ENCODE data around the gene ANTKMT. TPM values are rescaled to one million over a fixed set of nuclear protein-coding genes. Genes with fewer than 3 reads are reported as not detected.

The ANTKMT gene
- total RNA-seq, 4 donors from 2014 or later = 43.7 to 98.7 (median 78.6) TPM

DNA sequence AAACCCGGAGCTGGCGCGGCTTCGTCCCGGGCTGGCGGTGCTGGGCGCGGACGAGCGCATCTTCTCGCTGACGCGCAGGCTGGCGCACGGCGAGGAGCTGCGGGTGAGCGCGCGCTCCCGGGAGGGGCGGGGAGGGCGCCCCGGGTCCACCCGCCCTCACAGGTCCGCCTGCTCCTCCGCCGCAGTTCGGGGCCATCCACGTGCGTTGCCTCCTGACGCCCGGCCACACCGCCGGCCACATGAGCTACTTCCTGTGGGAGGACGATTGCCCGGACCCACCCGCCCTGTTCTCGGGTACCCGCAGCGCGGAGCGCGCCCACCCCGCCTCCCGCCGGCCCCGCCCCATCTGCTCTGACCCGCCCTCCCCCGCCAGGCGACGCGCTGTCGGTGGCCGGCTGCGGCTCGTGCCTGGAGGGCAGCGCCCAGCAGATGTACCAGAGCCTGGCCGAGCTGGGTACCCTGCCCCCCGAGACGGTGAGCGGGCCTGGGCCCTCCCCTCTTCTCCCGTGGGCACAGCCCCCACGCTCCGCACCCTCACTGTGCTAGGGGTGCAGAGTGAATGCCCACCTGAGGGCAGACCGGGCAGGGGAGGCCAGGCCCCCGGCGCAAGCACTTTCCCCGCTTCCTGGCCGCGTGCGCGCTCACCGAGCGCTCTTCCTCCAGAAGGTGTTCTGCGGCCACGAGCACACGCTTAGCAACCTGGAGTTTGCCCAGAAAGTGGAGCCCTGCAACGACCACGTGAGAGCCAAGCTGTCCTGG lies 7.4 kb downstream of the ANTKMT start:
- H3K27ac ChIP-seq = peak overlapping the region in 3 of 4 donors; percentile 60 to 71 (median 68)
- peaks cover 0 to 31% (median 23%) of the 10 kb centered on the region in 4 donors for H3K4me1 ChIP-seq
- WGBS, 2 donors = 0 to 1% methylated on average over 4 to 29 of the region's 80 CpGs
- H3K27me3 ChIP-seq = peaks cover 0 to 14% of the 10 kb centered on the region in 2 donors
- DNase-seq (ENCODE audit: low spot score in 2 of 2) = no peak
- peaks cover 0 to 37% (median 0%) of the 10 kb centered on the region in 3 donors for H3K36me3 ChIP-seq
- H3K4me3 ChIP-seq = peak overlapping the region; percentile 37 to 68 (median 54)
- TF ChIP-seq, protein P1, sequence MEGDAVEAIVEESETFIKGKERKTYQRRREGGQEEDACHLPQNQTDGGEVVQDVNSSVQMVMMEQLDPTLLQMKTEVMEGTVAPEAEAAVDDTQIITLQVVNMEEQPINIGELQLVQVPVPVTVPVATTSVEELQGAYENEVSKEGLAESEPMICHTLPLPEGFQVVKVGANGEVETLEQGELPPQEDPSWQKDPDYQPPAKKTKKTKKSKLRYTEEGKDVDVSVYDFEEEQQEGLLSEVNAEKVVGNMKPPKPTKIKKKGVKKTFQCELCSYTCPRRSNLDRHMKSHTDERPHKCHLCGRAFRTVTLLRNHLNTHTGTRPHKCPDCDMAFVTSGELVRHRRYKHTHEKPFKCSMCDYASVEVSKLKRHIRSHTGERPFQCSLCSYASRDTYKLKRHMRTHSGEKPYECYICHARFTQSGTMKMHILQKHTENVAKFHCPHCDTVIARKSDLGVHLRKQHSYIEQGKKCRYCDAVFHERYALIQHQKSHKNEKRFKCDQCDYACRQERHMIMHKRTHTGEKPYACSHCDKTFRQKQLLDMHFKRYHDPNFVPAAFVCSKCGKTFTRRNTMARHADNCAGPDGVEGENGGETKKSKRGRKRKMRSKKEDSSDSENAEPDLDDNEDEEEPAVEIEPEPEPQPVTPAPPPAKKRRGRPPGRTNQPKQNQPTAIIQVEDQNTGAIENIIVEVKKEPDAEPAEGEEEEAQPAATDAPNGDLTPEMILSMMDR (IDR thresholded peaks at IDR 0.05) = no peak
- TF ChIP-seq EP300 (IDR thresholded peaks at IDR 0.05) = peak in 1 of 2 donors; percentile 27
- TF ChIP-seq POLR2A (IDR thresholded peaks at IDR 0.05) = no peak
- no peaks in the 10 kb centered on the region for H3K9me3 ChIP-seq

DNA sequence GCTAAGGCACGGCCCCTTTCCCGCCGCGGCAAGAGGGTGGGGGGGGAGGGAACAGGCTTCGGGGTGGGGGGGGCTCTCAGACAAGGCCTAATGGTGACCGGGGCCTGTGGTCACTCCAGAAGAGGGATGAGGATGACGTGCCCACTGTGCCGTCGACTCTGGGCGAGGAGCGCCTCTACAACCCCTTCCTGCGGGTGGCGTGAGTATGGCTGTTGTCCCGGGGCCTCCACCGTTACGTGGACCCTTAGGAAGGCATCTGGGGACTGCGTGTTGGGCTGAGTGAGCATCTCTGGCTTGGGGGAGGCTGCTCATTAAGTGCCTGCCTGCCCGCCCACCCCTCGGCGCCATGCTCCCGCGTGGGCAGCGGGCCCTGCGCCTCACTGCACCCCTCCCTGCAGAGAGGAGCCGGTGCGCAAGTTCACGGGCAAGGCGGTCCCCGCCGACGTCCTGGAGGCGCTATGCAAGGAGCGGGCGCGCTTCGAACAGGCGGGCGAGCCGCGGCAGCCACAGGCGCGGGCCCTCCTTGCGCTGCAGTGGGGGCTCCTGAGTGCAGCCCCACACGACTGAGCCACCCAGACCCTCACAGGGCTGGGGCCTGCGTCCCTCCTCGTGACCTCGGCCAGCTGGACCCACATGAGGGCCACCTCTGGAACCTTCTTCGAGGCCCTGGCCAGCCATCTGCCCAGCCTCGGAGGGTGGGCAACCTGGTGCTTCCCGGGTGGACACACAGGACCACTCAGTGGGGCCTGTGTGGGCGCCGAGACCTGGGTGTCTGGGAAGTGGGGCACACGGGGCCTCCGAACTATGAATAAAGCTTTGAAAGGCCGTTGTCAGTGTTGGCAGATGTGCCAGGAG lies 8.2 kb downstream of the ANTKMT start:
- no peak for DNase-seq (ENCODE audit: low spot score in 2 of 2)
- Histone ChIP-seq H3K27me3 (peaks cover 0 to 14% of the 10 kb centered on the region in 2 donors), H3K4me3 (peak overlapping the region in 2 of 4 donors; percentile 46 to 62), H3K36me3 (peaks cover 0 to 45% (median 0%) of the 10 kb centered on the region in 3 donors), H3K9me3 (no peaks in the 10 kb centered on the region), H3K27ac (peak overlapping the region in 3 of 4 donors; percentile 33 to 71 (median 60)), H3K4me1 (peaks cover 0 to 31% (median 23%) of the 10 kb centered on the region in 4 donors)
- 62% methylated on average over 27 to 45 of the region's 55 CpGs for WGBS, 2 donors
- TF ChIP-seq EP300 (IDR thresholded peaks at IDR 0.05) = no peak
- TF ChIP-seq POLR2A (IDR thresholded peaks at IDR 0.05) = no peak
- TF ChIP-seq, protein P1 (IDR thresholded peaks at IDR 0.05) = no peak

DNA sequence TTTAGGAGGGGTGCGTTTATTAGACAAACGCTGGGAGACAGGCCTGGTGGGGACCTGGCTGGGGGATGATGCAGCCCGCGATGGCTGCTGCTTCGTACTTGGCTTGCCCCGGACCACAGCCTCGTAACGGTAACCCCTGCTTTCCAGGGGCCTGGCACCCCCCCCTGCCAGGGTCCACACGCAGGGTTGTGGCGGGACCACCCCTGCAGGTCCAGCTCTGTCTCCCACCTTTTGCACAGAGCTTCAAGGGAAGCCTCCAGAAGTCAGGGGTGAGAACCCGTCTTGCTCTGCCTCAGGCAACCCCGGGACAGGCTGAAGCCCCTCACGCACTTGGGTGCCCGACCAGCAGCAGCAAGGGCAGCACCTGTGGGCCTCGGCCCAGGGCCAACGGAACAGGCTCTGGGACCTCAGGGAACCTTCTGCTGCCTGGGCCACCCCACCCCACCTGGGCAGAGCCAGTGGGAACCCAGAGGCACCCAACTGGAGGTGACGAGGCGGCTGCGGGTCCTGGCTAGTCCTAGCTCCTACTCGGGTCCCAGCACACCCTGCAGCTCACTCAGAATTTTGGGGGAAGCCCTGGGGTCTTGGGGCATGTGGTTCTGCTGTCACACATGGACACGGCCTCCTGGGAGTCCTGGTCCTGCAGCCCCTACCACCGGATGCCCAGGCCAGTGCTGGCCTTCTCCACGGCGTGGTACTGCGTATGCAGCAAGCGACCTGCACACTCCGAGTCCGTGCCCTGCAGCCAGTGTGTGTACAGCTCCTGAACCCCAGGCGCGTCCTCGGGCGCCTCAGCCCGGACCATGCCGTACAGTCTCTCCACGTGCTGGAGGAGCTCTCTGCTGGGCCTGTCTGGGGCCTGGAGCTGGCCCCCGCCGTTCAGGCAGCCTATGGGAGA lies 9.1 kb downstream of the ANTKMT start:
- WGBS, 2 donors = 77 to 93% methylated on average over 16 to 26 of the region's 37 CpGs
- H3K9me3 ChIP-seq = no peaks in the 10 kb centered on the region
- TF ChIP-seq POLR2A (IDR thresholded peaks at IDR 0.05) (no peak), EP300 (IDR thresholded peaks at IDR 0.05) (no peak)
- peaks cover 0 to 14% of the 10 kb centered on the region in 2 donors for H3K27me3 ChIP-seq
- H3K4me1 ChIP-seq = peaks cover 0 to 31% (median 23%) of the 10 kb centered on the region in 4 donors
- no peak for DNase-seq (ENCODE audit: low spot score in 2 of 2)
- H3K36me3 ChIP-seq = peaks cover 0 to 54% (median 0%) of the 10 kb centered on the region in 3 donors
- no peak overlapping the region for H3K27ac ChIP-seq
- H3K4me3 ChIP-seq = no peak overlapping the region

DNA sequence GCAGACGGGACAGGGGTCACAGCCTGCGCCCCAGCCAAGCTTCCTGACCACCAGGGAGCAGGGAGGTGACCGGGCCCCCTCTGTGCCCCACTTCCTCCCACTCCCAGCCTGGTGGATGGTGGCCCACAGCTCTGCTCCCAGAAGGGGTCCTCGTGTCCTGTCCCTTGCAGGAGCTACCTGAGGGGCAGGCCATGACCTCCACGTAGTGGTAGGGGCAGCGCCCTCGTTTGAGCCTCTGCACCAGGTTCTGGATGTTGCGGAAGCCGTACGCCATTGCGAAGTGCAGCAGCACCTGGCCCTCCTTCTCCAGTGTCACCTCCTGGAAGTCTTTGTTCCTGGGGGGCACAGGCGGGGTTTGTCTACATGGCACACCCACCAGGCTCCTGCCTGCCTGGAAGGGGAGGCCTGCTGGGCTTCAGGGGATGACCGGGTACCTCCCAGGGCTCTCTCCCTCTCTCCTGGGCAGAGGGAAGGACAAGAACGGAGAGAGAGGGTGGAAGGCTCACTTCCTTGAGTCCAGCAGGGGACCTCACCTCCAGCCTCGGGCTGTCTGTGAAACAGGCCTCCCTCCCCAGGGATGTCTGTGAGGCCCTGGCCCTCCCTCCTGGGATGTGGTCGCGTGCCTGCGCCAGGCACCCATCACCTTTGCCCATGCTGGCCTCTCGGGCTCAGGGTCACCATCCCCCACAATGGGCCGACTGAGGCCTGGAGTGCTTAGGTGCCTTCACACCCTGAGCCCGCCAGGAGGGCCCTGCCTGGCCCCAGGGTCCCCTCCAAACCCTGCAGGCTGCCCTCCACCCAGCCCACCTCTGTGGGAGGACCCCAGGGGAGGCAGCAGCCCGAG lies 9.9 kb downstream of the ANTKMT start:
- 82 to 86% methylated on average over 17 to 19 of the region's 22 CpGs for WGBS, 2 donors

More for the DNA sequence above, 9.9 kb downstream of the ANTKMT start:
- Histone ChIP-seq H3K27ac (no peak overlapping the region), H3K27me3 (peaks cover 0 to 14% of the 10 kb centered on the region in 2 donors), H3K4me1 (peaks cover 0 to 31% (median 23%) of the 10 kb centered on the region in 4 donors), H3K4me3 (no peak overlapping the region), H3K9me3 (no peaks in the 10 kb centered on the region), H3K36me3 (peaks cover 0 to 63% (median 0%) of the 10 kb centered on the region in 3 donors)
- TF ChIP-seq, protein P1 (IDR thresholded peaks at IDR 0.05) = no peak
- TF ChIP-seq EP300 (IDR thresholded peaks at IDR 0.05) = no peak
- no peak for TF ChIP-seq POLR2A (IDR thresholded peaks at IDR 0.05)
- no peak for DNase-seq (ENCODE audit: low spot score in 2 of 2)
